Measurements from ENCODE around the gene OPN1SW.

DNA sequence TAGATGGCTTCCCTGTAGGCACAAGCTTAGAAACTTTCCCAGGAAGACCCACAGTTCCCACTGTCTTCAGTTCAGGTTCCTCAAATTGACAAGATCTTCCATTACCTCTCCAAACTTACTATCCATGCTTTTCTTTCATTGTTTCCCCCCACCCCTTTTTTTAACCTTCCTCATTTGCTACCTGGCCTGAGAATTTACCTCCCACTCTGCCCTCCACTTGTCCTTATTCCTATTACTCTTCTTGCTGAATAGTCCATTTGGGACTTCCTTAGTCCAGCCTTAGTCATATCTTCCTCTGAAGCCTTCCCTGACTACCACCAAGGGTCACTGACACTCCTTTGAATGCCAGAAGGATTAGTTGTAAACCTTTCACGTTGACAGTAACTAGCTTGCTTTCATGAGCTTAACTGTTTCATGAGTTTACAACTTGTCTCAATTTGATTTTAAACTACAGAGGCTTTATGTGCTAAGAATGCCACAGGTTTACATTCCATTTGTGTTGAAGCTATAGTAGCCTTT lies 37.7 kb downstream of the OPN1SW start:
- TF ChIP-seq, protein P1, sequence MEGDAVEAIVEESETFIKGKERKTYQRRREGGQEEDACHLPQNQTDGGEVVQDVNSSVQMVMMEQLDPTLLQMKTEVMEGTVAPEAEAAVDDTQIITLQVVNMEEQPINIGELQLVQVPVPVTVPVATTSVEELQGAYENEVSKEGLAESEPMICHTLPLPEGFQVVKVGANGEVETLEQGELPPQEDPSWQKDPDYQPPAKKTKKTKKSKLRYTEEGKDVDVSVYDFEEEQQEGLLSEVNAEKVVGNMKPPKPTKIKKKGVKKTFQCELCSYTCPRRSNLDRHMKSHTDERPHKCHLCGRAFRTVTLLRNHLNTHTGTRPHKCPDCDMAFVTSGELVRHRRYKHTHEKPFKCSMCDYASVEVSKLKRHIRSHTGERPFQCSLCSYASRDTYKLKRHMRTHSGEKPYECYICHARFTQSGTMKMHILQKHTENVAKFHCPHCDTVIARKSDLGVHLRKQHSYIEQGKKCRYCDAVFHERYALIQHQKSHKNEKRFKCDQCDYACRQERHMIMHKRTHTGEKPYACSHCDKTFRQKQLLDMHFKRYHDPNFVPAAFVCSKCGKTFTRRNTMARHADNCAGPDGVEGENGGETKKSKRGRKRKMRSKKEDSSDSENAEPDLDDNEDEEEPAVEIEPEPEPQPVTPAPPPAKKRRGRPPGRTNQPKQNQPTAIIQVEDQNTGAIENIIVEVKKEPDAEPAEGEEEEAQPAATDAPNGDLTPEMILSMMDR (conservative IDR thresholded peaks at IDR 0.05 in 1 of 2, IDR thresholded peaks at IDR 0.05 in 1 of 2; ENCODE audit: extremely low read depth in 1 of 2, insufficient read depth in 1 of 2, low read depth in 1 of 2, low read length in 2 of 2): no peak
- no peak for TF ChIP-seq EZH2 (IDR thresholded peaks at IDR 0.05; ENCODE audit: borderline replicate concordance, low read length)

Measured in mammary epithelial cell (primary cell).